GM08714 (cell line): ENCODE measurements around the gene ISCA2.
"Not testable (repeated sequence)": the region's sequence is repeated elsewhere in the genome, so short reads cannot be mapped to it uniquely, and the experiment has no call there.

Experiments used
- H3K4me3 ChIP-seq: fragments of 200-500 bp; sonication (Bioruptor generic); 2 replicates; pipeline ENCODE4 v1.5.1; 2014; ENCODE audit warnings: mild to moderate bottlenecking, low read length, inconsistent platforms
- ZNF274 ChIP-seq: IDR thresholded peaks from 2 replicates; pipeline ENCODE4 v1.6.1; 2012; ENCODE audit warnings: mild to moderate bottlenecking, low read depth, low read length

The ISCA2 gene, protein sequence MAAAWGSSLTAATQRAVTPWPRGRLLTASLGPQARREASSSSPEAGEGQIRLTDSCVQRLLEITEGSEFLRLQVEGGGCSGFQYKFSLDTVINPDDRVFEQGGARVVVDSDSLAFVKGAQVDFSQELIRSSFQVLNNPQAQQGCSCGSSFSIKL

DNA sequence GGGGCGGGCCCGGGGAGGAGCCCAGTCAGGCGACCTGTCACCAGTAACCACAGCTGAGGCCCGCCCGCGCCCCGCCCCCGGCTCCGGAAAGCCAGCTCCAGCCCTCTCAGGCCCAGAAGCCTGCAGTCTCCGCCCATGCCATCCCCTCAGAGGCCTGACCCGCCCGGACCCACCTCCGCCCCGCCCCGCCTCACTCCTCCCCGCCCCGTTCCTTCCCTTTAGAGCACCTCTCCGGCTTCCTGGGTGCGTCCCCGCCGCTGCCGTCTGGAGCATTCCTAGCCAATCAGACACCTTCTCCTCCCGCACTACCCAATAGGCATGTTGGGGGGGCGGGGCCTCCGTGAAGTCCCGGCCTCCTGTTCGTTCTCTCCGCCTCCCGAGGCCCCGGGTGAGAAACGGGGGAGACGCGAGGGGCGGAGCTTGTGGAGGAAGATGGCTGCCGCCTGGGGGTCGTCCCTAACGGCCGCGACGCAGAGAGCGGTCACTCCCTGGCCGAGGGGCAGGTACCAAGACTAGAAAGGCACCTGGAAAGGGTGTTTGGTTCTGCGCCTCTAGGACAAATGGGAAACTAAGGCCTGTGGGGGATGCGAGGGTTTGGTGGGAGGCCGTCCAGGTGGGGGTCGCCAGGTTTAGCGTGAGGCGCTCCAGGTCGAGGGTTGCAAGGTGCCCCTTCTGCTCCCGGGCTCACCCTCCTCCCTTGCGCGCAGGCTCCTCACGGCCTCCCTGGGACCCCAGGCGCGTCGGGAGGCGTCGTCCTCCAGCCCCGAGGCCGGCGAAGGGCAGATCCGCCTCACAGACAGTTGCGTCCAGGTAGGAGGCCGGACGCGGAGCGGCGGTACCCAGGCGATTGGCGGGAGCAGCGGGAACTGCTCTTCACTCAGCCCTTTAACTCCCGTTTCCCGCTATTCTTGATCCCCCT lies at the start of gene ISCA2:
Gene ISCA2 (plus strand): TSS at position 423 of the 919 bp plus-strand sequence. CDS start 10 bp downstream, at position 433.
- H3K4me3 ChIP-seq = peak within 1 kb of the TSS; percentile 86
- no peak for TF ChIP-seq ZNF274

DNA sequence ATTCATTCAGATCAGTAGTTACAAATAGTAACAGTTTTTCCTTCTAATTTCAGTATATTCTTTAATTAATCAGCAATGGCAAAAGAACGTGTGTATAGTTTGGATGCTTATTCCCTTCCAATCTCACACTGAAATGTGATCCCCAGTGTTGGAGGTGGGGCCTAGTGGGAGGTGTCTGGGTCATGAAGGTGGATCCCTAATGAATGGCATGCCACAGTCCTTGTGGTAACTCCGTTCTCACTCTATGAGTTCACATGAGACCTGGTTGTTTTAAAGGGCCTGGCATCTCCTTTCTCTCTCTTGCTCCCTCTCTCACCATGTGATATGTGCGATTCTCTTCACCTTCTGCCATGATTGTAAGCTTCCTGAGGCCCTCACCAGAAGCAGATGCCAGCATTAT lies 48.7 kb upstream of the ISCA2 start:
- TF ChIP-seq ZNF274 = no peak
- H3K4me3 ChIP-seq = no peak overlapping the region

DNA sequence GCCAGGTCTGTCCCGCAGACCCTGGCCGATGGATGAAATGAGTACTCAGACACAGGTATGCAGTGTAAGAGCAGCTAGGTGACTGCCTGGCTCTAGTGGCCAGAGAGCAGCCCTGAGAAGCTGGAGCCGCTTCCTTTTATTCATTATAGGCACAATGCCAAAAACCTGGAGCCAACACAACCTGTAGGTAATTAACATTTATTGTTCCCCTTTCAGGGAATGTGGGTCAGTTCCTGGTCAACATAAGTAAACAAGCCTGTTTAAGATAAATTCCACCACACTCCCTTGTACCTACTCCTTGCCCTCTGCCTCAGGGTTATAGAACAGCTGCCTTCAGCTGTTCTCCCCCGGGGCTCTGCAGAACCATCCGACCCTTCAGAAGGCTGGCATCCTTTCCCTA lies 39.2 kb upstream of the ISCA2 start:
- not testable (repeated sequence) for H3K4me3 ChIP-seq

DNA sequence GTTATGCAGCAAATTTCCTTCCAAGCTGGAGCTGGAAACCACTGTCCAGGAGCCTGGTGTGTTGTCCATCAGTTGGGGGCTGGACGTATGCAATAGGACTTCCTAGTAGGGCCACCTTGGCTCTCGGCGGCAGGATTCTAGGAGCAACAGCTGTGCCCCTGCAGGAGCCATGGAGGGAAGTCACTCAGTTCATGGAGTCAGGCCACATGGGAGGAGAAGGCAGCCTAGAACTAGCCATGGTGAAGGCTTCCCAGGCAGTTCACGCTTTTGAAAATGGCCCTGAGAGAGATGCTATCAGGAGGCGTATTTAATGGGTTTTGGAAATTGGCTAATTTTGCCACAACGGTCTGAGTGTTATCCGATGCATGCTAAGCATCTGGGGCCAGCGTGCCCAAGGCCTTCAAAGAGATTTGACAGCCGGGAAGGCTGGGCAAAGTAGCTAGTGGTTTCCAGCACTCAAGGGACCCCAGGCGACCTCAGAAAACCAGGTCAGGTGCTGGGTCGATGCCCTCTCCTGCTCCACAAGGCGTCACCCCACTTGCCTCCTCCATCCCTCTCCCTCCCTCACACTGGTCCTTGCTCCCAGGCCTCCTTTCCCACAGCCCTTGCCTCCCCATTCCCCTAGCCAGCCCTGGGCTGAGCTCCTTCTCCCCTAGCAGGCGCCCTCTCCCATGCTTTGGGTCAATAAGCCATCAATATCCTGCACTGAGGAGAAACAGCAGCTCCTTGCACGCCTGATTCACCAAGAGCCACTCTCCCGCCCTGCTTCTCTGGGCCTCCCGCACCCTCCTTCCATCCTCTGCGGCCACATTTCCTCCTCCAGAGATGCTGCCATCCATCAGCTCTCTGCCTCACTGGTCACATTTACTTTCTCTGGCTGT lies 36.6 kb upstream of the ISCA2 start:
- TF ChIP-seq ZNF274 = no peak
- no peak overlapping the region for H3K4me3 ChIP-seq

DNA sequence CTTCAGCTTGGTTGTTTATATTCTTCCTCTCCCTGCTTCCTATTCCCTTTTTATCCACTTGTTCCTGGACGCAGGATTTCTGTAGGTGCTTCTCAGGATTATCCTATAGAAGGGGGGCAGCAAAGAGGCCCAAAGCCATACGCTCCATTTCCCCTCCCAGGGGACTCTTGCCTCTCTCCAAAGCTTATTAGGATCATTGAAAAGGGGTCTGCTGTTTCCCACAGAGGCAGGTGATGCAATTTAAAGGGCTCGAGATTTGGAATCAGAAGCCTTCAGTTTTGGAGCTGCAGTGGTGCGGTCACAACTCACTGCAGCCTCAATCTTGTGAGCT lies 36.0 kb upstream of the ISCA2 start:
- H3K4me3 ChIP-seq = no peak overlapping the region
- no peak for TF ChIP-seq ZNF274

DNA sequence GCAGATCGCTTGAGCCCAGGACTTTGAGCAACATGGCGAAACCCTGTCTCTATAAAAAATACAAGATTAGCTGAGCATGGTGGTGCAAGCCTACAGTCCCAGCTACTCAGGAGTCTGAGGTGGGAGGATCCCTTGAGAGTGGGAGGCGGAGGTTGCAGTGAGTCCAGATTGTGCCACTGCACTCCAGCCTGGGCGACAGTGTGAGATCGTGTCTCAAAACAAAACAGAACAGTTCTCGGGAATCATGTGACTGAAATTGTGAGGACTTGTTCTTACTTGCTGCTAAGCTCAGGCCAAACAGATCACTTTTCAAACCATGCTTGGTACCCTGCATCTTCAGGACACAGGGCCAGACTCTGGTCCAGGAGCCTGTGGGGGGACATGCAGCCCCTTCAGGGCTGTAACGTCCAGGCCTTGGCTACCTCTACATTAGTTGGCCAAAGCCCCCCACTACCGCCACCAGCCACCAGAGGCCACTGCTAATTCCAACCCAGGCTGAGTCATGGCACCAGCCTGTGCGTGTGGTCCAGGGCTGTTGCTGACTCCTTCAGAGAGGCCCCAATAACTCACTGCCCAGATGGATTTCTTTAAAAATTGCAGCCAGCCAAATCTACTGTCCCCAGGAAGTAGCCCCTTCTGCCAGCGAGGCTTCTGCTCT lies 34.1 kb upstream of the ISCA2 start:
- TF ChIP-seq ZNF274 = no peak
- H3K4me3 ChIP-seq = no peak overlapping the region

DNA sequence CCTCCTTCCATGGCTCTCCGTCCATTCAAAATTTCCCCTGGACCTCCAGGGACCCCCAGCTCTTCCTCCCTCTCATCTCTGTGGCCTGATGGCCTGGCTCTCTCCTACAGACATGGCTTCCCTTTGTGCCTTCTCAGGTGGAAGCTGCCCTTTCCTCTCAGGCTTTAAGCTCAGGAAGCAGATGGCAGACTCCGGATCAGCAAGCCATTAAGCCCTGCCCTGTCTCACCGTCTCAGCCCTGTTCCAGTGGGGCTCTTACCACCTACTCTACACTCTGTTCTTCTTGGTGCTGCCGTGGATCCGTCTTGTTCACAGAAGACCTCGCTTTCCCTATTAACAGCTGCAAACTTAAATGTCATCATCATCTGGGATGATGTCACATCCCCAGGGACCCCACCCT lies 33.6 kb upstream of the ISCA2 start:
- H3K4me3 ChIP-seq = no peak overlapping the region
- no peak for TF ChIP-seq ZNF274

DNA sequence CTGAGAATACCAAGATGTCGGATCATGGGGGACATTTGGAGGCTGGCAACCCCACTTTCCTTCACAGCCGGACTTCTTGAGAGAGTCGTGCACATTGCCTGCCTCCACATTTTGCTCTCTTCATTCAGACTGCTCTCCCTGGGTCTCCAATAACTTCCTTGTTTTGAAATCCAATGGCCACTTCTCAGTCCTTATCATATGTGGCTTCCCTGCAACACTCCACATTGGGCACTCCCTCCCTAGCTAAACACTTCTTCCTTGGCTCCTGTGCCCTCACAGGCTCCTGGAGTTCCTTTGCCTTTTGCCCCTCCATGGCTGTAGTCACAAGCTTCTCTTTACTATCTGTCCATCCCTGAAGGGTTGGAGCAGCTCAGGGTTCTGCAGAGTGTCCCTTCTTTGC lies 30.6 kb upstream of the ISCA2 start:
- no peak for TF ChIP-seq ZNF274
- H3K4me3 ChIP-seq = no peak overlapping the region

DNA sequence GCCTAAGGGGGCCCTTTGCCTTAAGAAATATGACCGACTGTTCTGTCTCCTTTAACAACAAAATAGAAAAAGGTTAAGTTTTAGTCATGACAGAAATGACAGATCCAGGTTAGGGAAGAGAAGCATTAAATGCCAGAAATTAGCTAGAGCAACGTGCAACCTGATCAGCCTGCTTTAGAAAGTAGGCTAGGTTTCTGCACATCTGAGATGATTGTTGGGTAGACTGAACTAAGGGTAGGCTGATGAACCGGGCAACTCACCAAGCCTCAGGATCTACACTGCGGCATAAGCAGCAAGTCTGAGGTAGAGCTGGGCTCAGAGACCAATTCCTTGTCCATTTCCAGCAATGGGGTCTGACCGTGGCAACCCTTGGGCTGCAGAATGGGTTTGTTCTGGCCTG lies 29.9 kb upstream of the ISCA2 start:
- no peak for TF ChIP-seq ZNF274
- H3K4me3 ChIP-seq = no peak overlapping the region

DNA sequence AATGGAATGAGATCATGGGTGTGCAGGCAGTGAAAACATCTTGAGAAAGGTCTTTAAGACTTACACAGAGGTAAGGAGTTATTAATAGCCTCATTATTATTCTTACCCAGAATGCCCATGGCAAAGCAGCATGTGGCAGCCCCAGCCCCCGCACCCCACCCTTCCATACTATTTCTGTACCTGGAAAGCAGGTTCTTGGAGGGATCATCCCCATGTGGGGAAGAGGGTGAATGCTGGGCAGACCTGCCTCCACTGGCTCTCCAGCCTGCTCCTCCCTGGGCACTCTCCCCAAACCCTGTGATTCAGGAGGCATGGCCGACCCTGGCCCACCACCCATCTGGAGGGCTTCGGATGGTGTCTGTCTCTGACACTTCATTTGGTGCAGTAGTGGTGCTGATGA lies 28.8 kb upstream of the ISCA2 start:
- H3K4me3 ChIP-seq = no peak overlapping the region
- TF ChIP-seq ZNF274 = no peak

DNA sequence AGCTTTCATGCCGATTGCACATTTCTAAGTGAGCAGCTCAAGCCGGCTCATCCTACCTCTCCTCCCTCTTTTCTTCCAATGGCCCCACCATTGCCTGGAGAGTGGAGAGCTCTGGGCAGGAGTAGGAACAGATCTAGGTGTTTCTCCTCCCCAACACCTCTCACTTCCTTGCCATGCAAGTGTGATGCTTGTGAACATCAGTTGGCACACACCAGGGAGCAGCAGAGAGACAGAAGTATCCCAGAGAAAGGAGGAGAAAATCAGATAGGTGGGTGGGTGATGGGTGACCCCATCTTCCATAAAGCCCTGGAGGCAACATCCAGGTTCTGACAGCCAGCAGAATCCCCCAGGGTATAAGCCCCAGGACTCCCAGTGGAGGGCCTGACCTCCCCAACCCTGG lies 28.2 kb upstream of the ISCA2 start:
- no peak for TF ChIP-seq ZNF274
- no peak overlapping the region for H3K4me3 ChIP-seq

DNA sequence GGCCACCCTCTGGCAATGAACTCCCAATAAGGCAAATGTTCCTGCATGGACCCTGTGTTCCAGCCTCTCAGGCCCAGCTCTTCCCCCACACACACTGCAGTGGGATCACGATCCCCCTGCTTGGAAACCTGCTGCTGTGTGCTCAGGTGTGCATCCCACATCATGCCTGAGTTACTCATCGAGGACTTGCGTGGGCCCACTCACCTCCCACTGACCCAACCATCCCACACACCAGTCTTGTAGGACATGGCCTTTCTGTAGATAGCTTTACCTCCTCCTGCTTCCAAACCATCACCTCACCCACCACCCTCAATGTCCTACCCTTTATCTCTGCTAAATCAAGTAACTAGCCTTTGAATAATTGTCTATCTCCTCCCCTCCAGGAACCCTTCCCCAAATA lies 25.1 kb upstream of the ISCA2 start:
- TF ChIP-seq ZNF274 = no peak
- no peak overlapping the region for H3K4me3 ChIP-seq

DNA sequence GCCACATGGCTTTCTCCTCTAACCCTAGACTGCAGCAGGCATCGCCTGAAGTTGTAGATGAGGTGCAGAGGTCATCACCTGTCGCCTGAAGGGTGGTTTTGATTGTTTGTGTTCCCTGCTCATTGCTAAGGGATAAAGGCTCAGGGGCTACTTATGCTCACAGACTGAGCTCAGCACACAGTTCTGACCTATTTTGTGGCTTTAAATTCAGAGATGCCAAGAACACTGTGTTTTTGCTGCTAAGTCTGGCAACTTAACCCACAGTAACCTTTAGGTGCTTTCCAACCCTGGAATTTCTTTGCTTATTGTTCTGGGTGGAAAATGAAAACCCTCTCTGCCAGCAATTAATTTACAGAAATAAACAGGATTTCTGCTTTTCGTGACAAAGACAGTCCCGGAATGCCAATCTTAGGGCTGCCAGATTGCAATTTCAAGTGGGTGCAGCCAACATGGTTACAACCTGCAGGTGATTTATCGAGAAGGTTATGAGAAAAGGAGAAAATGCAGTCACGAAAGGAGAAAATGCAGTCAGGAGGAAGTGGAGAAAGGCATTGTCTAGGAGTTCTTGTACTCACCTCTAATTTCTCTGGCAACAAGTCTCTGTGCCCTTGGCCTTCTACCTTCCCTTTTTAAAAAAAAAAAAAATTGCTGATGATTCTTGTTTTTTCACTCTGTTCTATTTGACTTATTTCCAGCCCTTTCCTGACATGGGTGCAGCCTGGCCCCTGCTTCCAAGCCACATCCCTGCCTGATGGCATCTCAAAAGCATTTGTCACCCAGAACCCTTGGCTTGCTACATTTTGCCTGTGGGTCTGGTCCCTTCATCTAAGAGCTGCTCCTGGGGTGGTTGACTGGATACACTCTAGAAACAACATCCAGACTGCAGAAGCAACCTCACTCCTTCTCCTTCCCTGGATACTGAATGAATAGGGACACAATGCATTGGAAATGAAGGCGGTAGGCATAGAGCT lies 23.7 kb upstream of the ISCA2 start:
- TF ChIP-seq ZNF274 = no peak

DNA sequence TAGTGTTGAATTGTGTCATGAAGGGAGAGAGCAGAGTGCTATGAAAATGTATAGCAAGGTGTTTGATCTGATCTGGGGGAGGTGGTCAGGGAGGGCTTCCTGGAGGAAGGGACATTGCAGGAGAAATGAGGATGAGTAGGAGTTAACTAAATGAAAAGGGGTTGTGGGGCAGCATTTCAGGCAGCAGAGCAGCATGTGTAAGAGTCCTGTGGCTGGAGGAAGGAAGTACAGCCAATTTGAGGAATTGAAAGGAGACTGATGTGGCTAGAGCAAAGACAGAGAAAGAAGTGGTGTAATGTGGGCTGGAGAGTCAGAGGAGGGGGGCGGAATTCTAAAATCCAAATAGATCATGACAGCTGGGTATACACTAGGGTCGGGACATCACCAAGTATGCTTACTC lies 21.0 kb upstream of the ISCA2 start:
- TF ChIP-seq ZNF274 = no peak
- H3K4me3 ChIP-seq = no peak overlapping the region

More for the DNA sequence above, 23.7 kb upstream of the ISCA2 start:
- H3K4me3 ChIP-seq = no peak overlapping the region
